ENCODE measurements around the gene ULBP2.

The ULBP2 gene

GRCh38 chr6:149922642-149923326 lies 19.0 kb upstream of the ULBP2 start, which contains the start of gene RAET1G:
Gene RAET1G, minus strand, starts transcription at chr6:149923121. Its CDS starts 111 bp downstream, at chr6:149923010.
- Histone ChIP-seq H3K36me3 (ENCODE audit: control insufficient read depth in 1 of 2, insufficient read depth in 2 of 2, low read depth in 1 of 2, low read length in 2 of 2) (peaks cover 0 to 4% of the 10 kb centered on the region in 2 experiments), H2BK5ac (ENCODE audit: low read depth, low read length, poor library complexity, severe bottlenecking) (peak within 1 kb of the TSS; percentile 8), H4K8ac (ENCODE audit: low read length) (no peak within 1 kb of the TSS), H2BK120ac (ENCODE audit: low read depth, low read length) (no peak within 1 kb of the TSS), H3K9me3 (ENCODE audit: control insufficient read depth, low read length) (no peaks in the 10 kb centered on the region), H4K91ac (ENCODE audit: low read length) (no peak within 1 kb of the TSS), H3K79me1 (replicated peaks; ENCODE audit: low read length, poor library complexity, severe bottlenecking) (no peaks in the 10 kb centered on the region), H3K18ac (ENCODE audit: low read depth in 1 of 2, low read length in 2 of 2) (peak within 1 kb of the TSS in 1 of 2 experiments; percentile 48), H3K27me3 (ENCODE audit: control insufficient read depth in 1 of 2, insufficient read depth in 1 of 2, low read length in 2 of 2) (peaks cover 0 to 43% of the 10 kb centered on the region in 2 experiments), H2BK15ac (ENCODE audit: low read depth, poor library complexity, severe bottlenecking) (peak within 1 kb of the TSS; percentile 2), H2AFZ (ENCODE audit: low read depth, low read length) (peak within 1 kb of the TSS; percentile 97), H3K9ac (ENCODE audit: low read length) (peak within 1 kb of the TSS; percentile 81), H2AK5ac (ENCODE audit: low read length, severe bottlenecking) (no peak within 1 kb of the TSS), H3K4me3 (ENCODE audit: insufficient read depth in 1 of 2, low read depth in 1 of 2, low read length in 2 of 2) (peak within 1 kb of the TSS; percentile 63 to 91), H3K27ac (ENCODE audit: low read length, poor library complexity, severe bottlenecking) (no peak within 1 kb of the TSS), H3K23ac (ENCODE audit: low read length in 2 of 2) (peak within 1 kb of the TSS in 1 of 2 experiments; percentile 65), H3K4me2 (ENCODE audit: low read length, poor library complexity, severe bottlenecking) (peak within 1 kb of the TSS; percentile 90), H3K4ac (ENCODE audit: low read depth in 1 of 2, low read length in 2 of 2) (no peak within 1 kb of the TSS), H3K14ac (ENCODE audit: low read length in 2 of 2) (peak within 1 kb of the TSS in 1 of 2 experiments; percentile 41), H3K4me1 (ENCODE audit: control insufficient read depth, insufficient read depth, low read depth, low read length) (peaks cover 23% of the 10 kb centered on the region), H2BK12ac (ENCODE audit: low read length in 2 of 2) (no peak within 1 kb of the TSS)
- WGBS = 2% methylated on average over 35 of the region's 40 CpGs
- DNase-seq = peak; percentile 92

DNA sequence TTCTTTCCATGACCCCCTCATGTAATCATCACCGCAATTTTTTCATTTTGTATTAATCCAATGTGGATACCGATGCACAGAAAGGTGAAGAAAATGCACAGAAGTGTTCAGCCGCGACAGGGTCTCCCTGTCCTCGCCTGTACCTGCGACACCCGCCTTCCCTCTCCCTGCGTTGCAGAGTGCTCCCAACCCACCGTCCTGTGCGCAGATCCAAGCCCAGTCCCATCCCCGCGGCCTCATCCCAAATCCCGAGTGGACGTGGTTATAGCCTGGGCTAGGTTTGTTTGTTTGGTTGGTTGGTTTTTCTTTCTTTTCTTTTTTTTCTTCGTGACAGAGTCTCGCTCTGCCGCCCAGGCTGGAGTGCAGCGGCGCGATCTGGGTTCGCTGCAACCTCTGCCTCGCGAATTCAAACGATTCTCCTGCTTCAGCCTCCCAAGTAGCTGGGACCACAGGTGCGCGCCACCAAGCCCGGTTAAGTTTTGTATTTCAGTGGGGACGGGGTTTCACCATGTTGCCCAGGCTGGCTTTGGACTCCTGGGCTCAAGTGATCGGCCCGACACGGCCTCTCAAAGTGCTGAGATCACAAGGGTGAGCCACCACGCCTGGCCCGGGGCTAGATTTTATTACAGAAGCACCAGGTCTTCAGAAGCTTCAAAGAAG lies 18.4 kb upstream of the ULBP2 start:
- Histone ChIP-seq H2BK120ac (ENCODE audit: low read depth, low read length) (no peak overlapping the region), H3K4ac (ENCODE audit: low read depth in 1 of 2, low read length in 2 of 2) (no peak overlapping the region), H3K27me3 (ENCODE audit: control insufficient read depth in 1 of 2, insufficient read depth in 1 of 2, low read length in 2 of 2) (peaks cover 0 to 36% of the 10 kb centered on the region in 2 experiments), H2BK15ac (ENCODE audit: low read depth, poor library complexity, severe bottlenecking) (no peak overlapping the region), H3K9ac (ENCODE audit: low read length) (peak overlapping the region; percentile 81), H3K36me3 (ENCODE audit: control insufficient read depth in 1 of 2, insufficient read depth in 2 of 2, low read depth in 1 of 2, low read length in 2 of 2) (peaks cover 0 to 4% of the 10 kb centered on the region in 2 experiments), H3K4me2 (ENCODE audit: low read length, poor library complexity, severe bottlenecking) (peak overlapping the region; percentile 90), H3K18ac (ENCODE audit: low read depth in 1 of 2, low read length in 2 of 2) (peak overlapping the region in 1 of 2 experiments; percentile 13), H3K9me3 (ENCODE audit: control insufficient read depth, low read length) (no peaks in the 10 kb centered on the region), H3K14ac (ENCODE audit: low read length in 2 of 2) (no peak overlapping the region), H3K4me1 (ENCODE audit: control insufficient read depth, insufficient read depth, low read depth, low read length) (peaks cover 23% of the 10 kb centered on the region), H3K27ac (ENCODE audit: low read length, poor library complexity, severe bottlenecking) (no peak overlapping the region), H2BK12ac (ENCODE audit: low read length in 2 of 2) (no peak overlapping the region), H2BK5ac (ENCODE audit: low read depth, low read length, poor library complexity, severe bottlenecking) (no peak overlapping the region), H4K8ac (ENCODE audit: low read length) (no peak overlapping the region), H2AFZ (ENCODE audit: low read depth, low read length) (peak overlapping the region; percentile 33), H3K23ac (ENCODE audit: low read length in 2 of 2) (no peak overlapping the region), H2AK5ac (ENCODE audit: low read length, severe bottlenecking) (no peak overlapping the region), H3K4me3 (ENCODE audit: insufficient read depth in 1 of 2, low read depth in 1 of 2, low read length in 2 of 2) (peak overlapping the region; percentile 36 to 91), H3K79me1 (replicated peaks; ENCODE audit: low read length, poor library complexity, severe bottlenecking) (no peaks in the 10 kb centered on the region), H4K91ac (ENCODE audit: low read length) (no peak overlapping the region)
- no peak for DNase-seq
- 37% methylated on average over 26 of the region's 33 CpGs for WGBS

DNA sequence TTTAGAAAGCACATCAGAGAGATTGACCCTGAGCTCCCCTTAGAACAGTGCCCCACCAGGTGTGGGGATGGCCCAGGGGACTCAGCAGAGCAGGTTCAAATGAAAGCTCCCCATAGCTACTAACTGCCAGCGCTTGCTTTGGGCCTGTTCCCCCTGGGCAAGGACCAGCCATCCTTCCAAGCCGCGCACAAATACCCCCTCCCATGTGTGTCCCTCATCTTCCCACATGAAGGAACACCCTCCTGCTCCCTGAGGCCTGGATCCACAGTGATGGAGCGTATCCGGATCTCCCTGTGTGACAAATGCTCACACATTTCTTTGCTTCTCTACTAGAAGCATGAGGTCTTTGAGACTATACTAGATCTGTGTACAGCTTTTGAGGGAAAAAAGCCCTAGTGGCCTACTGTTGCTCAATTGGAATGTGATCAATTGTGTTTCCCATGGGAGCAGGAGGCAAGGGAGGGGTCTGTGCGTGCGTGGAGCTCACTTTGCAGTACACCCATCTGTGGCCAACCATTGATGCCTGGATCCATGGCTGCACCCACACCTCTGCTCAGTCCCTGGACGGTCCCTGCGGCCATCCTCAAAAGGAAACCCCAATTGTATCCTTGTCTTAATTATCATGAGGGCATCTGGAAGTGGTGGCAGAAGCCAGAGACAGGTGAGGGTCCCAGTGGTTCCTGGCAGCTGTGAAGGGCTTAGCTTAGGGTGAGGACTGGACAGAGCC lies 17.4 kb upstream of the ULBP2 start:
- no peak overlapping the region for H2BK5ac ChIP-seq (ENCODE audit: low read depth, low read length, poor library complexity, severe bottlenecking)
- 70% methylated on average over 7 of the region's 9 CpGs for WGBS
- DNase-seq = no peak
- H3K23ac ChIP-seq (ENCODE audit: low read length in 2 of 2) = no peak overlapping the region
- peaks cover 6 to 36% of the 10 kb centered on the region in 2 experiments for H3K27me3 ChIP-seq (ENCODE audit: control insufficient read depth in 1 of 2, insufficient read depth in 1 of 2, low read length in 2 of 2)
- no peak overlapping the region for H2AFZ ChIP-seq (ENCODE audit: low read depth, low read length)
- no peak overlapping the region for H3K4ac ChIP-seq (ENCODE audit: low read depth in 1 of 2, low read length in 2 of 2)
- no peak overlapping the region for H3K18ac ChIP-seq (ENCODE audit: low read depth in 1 of 2, low read length in 2 of 2)
- no peak overlapping the region for H2BK12ac ChIP-seq (ENCODE audit: low read length in 2 of 2)
- H2BK15ac ChIP-seq (ENCODE audit: low read depth, poor library complexity, severe bottlenecking) = no peak overlapping the region
- H3K4me2 ChIP-seq (ENCODE audit: low read length, poor library complexity, severe bottlenecking) = no peak overlapping the region
- H3K4me1 ChIP-seq (ENCODE audit: control insufficient read depth, insufficient read depth, low read depth, low read length) = peaks cover 23% of the 10 kb centered on the region
- no peak overlapping the region for H3K4me3 ChIP-seq (ENCODE audit: insufficient read depth in 1 of 2, low read depth in 1 of 2, low read length in 2 of 2)
- H2AK5ac ChIP-seq (ENCODE audit: low read length, severe bottlenecking) = no peak overlapping the region
- H3K14ac ChIP-seq (ENCODE audit: low read length in 2 of 2) = no peak overlapping the region
- H3K9ac ChIP-seq (ENCODE audit: low read length) = no peak overlapping the region
- H2BK120ac ChIP-seq (ENCODE audit: low read depth, low read length) = no peak overlapping the region
- H3K79me1 ChIP-seq (replicated peaks; ENCODE audit: low read length, poor library complexity, severe bottlenecking) = no peaks in the 10 kb centered on the region
- no peak overlapping the region for H3K27ac ChIP-seq (ENCODE audit: low read length, poor library complexity, severe bottlenecking)
- H4K91ac ChIP-seq (ENCODE audit: low read length) = no peak overlapping the region
- H3K9me3 ChIP-seq (ENCODE audit: control insufficient read depth, low read length) = no peaks in the 10 kb centered on the region
- H4K8ac ChIP-seq (ENCODE audit: low read length) = no peak overlapping the region
- no peaks in the 10 kb centered on the region for H3K36me3 ChIP-seq (ENCODE audit: control insufficient read depth in 1 of 2, insufficient read depth in 2 of 2, low read depth in 1 of 2, low read length in 2 of 2)

DNA sequence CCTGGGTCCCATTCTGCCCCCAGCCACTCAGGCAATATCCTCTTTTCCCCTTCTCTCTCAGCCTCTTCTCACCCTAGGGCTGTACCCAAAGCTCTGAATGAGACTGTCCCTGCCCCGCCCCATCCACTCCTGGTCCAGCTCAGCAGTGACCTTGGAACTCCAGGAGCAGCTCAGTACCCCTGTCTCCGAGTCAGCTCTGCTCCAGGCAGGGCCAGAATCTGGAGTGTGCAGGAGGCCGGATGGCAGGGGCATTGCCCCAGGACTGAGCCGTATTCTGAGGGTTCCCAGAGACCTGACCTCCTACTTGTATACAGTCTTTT lies 16.9 kb upstream of the ULBP2 start:
- 75% methylated on average over 4 of the region's 4 CpGs for WGBS

More for the DNA sequence above, 16.9 kb upstream of the ULBP2 start:
- Histone ChIP-seq H3K4ac (ENCODE audit: low read depth in 1 of 2, low read length in 2 of 2) (no peak overlapping the region), H3K27me3 (ENCODE audit: control insufficient read depth in 1 of 2, insufficient read depth in 1 of 2, low read length in 2 of 2) (peaks cover 11 to 39% of the 10 kb centered on the region in 2 experiments), H3K18ac (ENCODE audit: low read depth in 1 of 2, low read length in 2 of 2) (no peak overlapping the region), H3K9me3 (ENCODE audit: control insufficient read depth, low read length) (no peaks in the 10 kb centered on the region), H2BK120ac (ENCODE audit: low read depth, low read length) (no peak overlapping the region), H3K23ac (ENCODE audit: low read length in 2 of 2) (no peak overlapping the region), H3K27ac (ENCODE audit: low read length, poor library complexity, severe bottlenecking) (no peak overlapping the region), H3K14ac (ENCODE audit: low read length in 2 of 2) (no peak overlapping the region), H2BK15ac (ENCODE audit: low read depth, poor library complexity, severe bottlenecking) (no peak overlapping the region), H2BK5ac (ENCODE audit: low read depth, low read length, poor library complexity, severe bottlenecking) (no peak overlapping the region), H4K91ac (ENCODE audit: low read length) (no peak overlapping the region), H2AK5ac (ENCODE audit: low read length, severe bottlenecking) (no peak overlapping the region), H3K9ac (ENCODE audit: low read length) (peak overlapping the region; percentile 85), H2AFZ (ENCODE audit: low read depth, low read length) (no peak overlapping the region), H3K4me3 (ENCODE audit: insufficient read depth in 1 of 2, low read depth in 1 of 2, low read length in 2 of 2) (peak overlapping the region in 1 of 2 experiments; percentile 77), H3K4me1 (ENCODE audit: control insufficient read depth, insufficient read depth, low read depth, low read length) (peaks cover 23% of the 10 kb centered on the region), H3K79me1 (replicated peaks; ENCODE audit: low read length, poor library complexity, severe bottlenecking) (no peaks in the 10 kb centered on the region), H3K36me3 (ENCODE audit: control insufficient read depth in 1 of 2, insufficient read depth in 2 of 2, low read depth in 1 of 2, low read length in 2 of 2) (no peaks in the 10 kb centered on the region), H2BK12ac (ENCODE audit: low read length in 2 of 2) (no peak overlapping the region), H4K8ac (ENCODE audit: low read length) (no peak overlapping the region), H3K4me2 (ENCODE audit: low read length, poor library complexity, severe bottlenecking) (no peak overlapping the region)
- no peak for DNase-seq

Data from mesenchymal stem cell (in vitro differentiated cells and primary cell).